Right atrium auricular region (tissue), 2 donors: ENCODE measurements around the gene PTPRN2. TPM values are rescaled to one million over a fixed set of nuclear protein-coding genes. Genes with fewer than 3 reads are reported as not detected.
A peak's percentile ranks its signal among the peaks of the same experiment; 100 is the strongest.
"Not testable (repeated sequence)": the region's sequence is repeated elsewhere in the genome, so short reads cannot be mapped to it uniquely, and the experiment has no call there.

ENCODE experiments used
- DNase-seq: peaks from one replicate; pipeline ENCODE4 v3.0.0-alpha.2; 2019; ENCODE audit warnings: low spot score
- H3K27ac ChIP-seq, 2 donors: fragments of 200-600 bp; sonication (generic); 1 replicate in 1 of 2; 2 replicates in 1 of 2; pipeline ENCODE4 v1.5.1; 2016 to 2019
- H3K27me3 ChIP-seq, 2 donors: fragments of 200-600 bp; sonication (generic); one replicate each; pipeline versions ENCODE4 v1.5.1 to v1.6.0; 2017 to 2019
- H3K36me3 ChIP-seq: fragments of 200-600 bp; sonication (generic); one replicate; pipeline ENCODE4 v1.5.1; 2016
- H3K4me1 ChIP-seq, 2 donors: fragments of 200-600 bp; sonication (generic); one replicate each; pipeline versions ENCODE4 v1.5.1 to v1.6.0; 2017 to 2019
- H3K4me3 ChIP-seq, 2 donors: fragments of 200-600 bp; sonication (generic); 1 replicate in 1 of 2; 2 replicates in 1 of 2; pipeline ENCODE4 v1.5.1; 2017 to 2019; ENCODE audit warnings: mild to moderate bottlenecking in 1 of 2, moderate library complexity in 1 of 2
- H3K9me3 ChIP-seq, 2 donors: fragments of 200-600 bp; sonication (generic); one replicate each; pipeline ENCODE4 v1.5.1; 2019
- CTCF ChIP-seq, 2 donors: fragments of 200-600 bp; sonication (generic); IDR thresholded peaks; one replicate each; pipeline ENCODE4 v1.5.1; 2019; ENCODE audit warnings: antibody characterized with exemption in 2 of 2
- microRNA counts, 2 donors: library from miRNA; unstranded; fragments of <30 nt; microRNA quantifications; one replicate each; lab custom pipeline; 2016 to 2017
- microRNA-seq, 2 donors: library from miRNA; unstranded; fragments of <30 nt; microRNA quantifications; one replicate each; pipeline ENCODE4, GENCODE V29; 2016 to 2017; ENCODE audit warnings: borderline number of aligned reads in 2 of 2, borderline replicate concordance in 1 of 2
- total RNA-seq, 2 donors: library from RNA; depleted of rRNA; stranded (reverse); fragments of >200 nt; gene quantifications; one replicate each; pipeline ENCODE4 v1.1.0, GENCODE V29; 2016

Gene PTPRN2
- total RNA-seq, 2 donors from 2014 or later, result 2.6 to 2.7 TPM

DNA sequence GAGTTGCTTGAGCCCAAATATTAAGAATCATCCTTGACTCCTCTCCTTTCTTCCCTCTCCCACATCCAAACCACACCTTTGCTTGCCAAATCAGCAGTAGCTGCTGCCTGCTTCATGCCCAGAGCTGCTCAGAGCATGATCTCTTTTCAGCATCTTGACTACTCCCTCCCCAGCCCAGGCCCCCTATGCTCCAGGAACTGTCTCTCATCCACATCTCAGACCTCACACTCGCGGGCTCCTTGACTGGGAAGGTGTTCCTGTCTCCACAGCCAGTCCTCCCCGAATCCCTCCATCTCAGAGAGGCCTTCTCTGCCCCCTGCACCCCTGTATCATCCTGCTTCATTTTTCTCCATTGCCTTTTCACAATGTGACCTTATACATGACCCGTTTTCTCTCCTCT is 1093.8 kb downstream of the PTPRN2 start:
- peak; percentile 23 for DNase-seq
- Histone ChIP-seq H3K27me3 (no peaks in the 10 kb centered on the region), H3K4me1 (no peaks in the 10 kb centered on the region), H3K36me3 (no peaks in the 10 kb centered on the region), H3K9me3 (peaks cover 0 to 18% of the 10 kb centered on the region in 2 donors), H3K27ac (no peak overlapping the region), H3K4me3 (no peak overlapping the region)
- TF ChIP-seq CTCF (IDR thresholded peaks at IDR 0.05), result no peak

GRCh38 chr7:157493017-157493416 is 1094.6 kb downstream of the PTPRN2 start:
- peak; percentile 50 for DNase-seq
- Histone ChIP-seq H3K4me1 (no peaks in the 10 kb centered on the region), H3K4me3 (no peak overlapping the region), H3K36me3 (no peaks in the 10 kb centered on the region), H3K27me3 (no peaks in the 10 kb centered on the region), H3K27ac (no peak overlapping the region), H3K9me3 (peaks cover 0 to 18% of the 10 kb centered on the region in 2 donors)
- TF ChIP-seq CTCF (IDR thresholded peaks at IDR 0.05), result no peak

- no peaks in the 10 kb centered on the region for H3K36me3 ChIP-seq
- H3K4me3 ChIP-seq, result no peak overlapping the region
- no peaks in the 10 kb centered on the region for H3K27me3 ChIP-seq
- peaks cover 0 to 18% of the 10 kb centered on the region in 2 donors for H3K9me3 ChIP-seq
- no peaks in the 10 kb centered on the region for H3K4me1 ChIP-seq
- DNase-seq, result peak; percentile 55
- H3K27ac ChIP-seq, result no peak overlapping the region
- TF ChIP-seq CTCF (IDR thresholded peaks at IDR 0.05), result no peak
These were observed 1097.1 kb downstream of the PTPRN2 start for GRCh38 chr7:157490465-157490912.

- H3K4me3 ChIP-seq, H3K36me3 ChIP-seq, H3K27ac ChIP-seq, DNase-seq, H3K27me3 ChIP-seq, H3K4me1 ChIP-seq: not testable (repeated sequence)
- H3K9me3 ChIP-seq, result peaks cover 0 to 18% of the 10 kb centered on the region in 2 donors
These were observed 1097.8 kb downstream of the PTPRN2 start for GRCh38 chr7:157489870-157490269.

MicroRNAs encoded within 50 kb of the gene (microRNA counts, 767-probe panel; counts per million panel counts)
- 0 to 31.0 counts per million in 2 donors for microRNA hsa-miR-595 (lab: Ali Mortazavi, UCI)

Small RNA genes lying within 50 kb of the gene (microRNA-seq; reads per million reads assigned to microRNA genes)
- gene MIR153-2 (0 reads per million in 2 donors), gene MIR5707 (0 reads per million in 2 donors), gene MIR595 (0 reads per million in 2 donors)

Other genes starting within 250 kb of the PTPRN2 start
- gene NCAPG2, start 117.0 kb upstream of the PTPRN2 start, total RNA-seq, result 1 to 10 TPM; 2.8 to 3.1 TPM
- 10 to 100 TPM; 60.0 to 75.9 TPM for gene ESYT2, start 241.7 kb upstream of the PTPRN2 start, total RNA-seq